ENCODE measurements around the gene IGLL1.

IGLL1 gene

GRCh38 chr22:23526596-23527316 is 53.3 kb downstream of the IGLL1 start:
- ATAC-seq = no peak

GRCh38 chr22:23525510-23525909 is 54.6 kb downstream of the IGLL1 start:
- no peak for ATAC-seq

DNA sequence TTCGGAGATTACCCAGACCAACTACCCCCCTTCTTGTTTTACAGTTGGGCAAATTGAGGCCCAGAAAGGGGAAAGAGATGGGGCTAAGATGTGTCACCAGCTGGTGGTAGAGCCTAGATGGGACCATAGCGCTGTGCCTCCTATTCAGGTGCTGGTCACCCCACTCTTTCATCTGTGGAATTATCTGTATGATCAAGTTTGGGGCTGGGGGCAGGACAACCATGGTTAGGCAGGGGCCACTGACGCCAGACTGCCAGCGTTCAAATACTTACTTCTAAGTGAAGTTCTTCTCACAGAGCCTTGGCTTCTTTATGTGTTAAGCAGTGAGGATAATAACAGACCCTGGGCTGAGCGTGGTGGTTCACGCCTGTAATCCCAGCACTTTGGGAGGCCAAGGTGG is 55.9 kb downstream of the IGLL1 start:
- no peak for ATAC-seq

GRCh38 chr22:23523713-23524112 is 56.4 kb downstream of the IGLL1 start:
- ATAC-seq = no peak

Measured in activated CD4-positive, CD25-positive, alpha-beta regulatory T cell treated with anti-CD3 and anti-CD28 coated beads, Interleukin-2, amount 50 U/mL, for 24 hours (primary cell).